ENCODE measurements around the gene AP3D1.

AP3D1 gene

GRCh38 chr19:2126879-2127518 is 24.4 kb downstream of the AP3D1 start:
- no peak for DNase-seq

- DNase-seq: peak in 1 of 4 experiments; percentile 11
These were observed 27.5 kb downstream of the AP3D1 start for GRCh38 chr19:2123682-2124387.

- DNase-seq: no peak
These were observed 28.4 kb downstream of the AP3D1 start for GRCh38 chr19:2122982-2123381.

- no peak for DNase-seq
These were observed 29.1 kb downstream of the AP3D1 start for GRCh38 chr19:2122251-2122650.

GRCh38 chr19:2121416-2122051 is 29.8 kb downstream of the AP3D1 start:
- no peak for DNase-seq

GRCh38 chr19:2120821-2121220 is 30.5 kb downstream of the AP3D1 start:
- no peak for DNase-seq

- no peak for DNase-seq
These were observed 31.2 kb downstream of the AP3D1 start for GRCh38 chr19:2119921-2120785.

GRCh38 chr19:2118438-2118837 is 32.9 kb downstream of the AP3D1 start:
- DNase-seq: no peak

- DNase-seq: no peak
These were observed 34.0 kb downstream of the AP3D1 start for GRCh38 chr19:2117215-2117960.

GRCh38 chr19:2116507-2116906 is 34.9 kb downstream of the AP3D1 start:
- no peak for DNase-seq

- DNase-seq: no peak
These were observed 35.4 kb downstream of the AP3D1 start for GRCh38 chr19:2115911-2116426.

GRCh38 chr19:2115324-2115723 is 36.0 kb downstream of the AP3D1 start:
- DNase-seq: no peak

- DNase-seq: no peak
These were observed 36.5 kb downstream of the AP3D1 start for GRCh38 chr19:2114821-2115220.

GRCh38 chr19:2114218-2114617 is 37.1 kb downstream of the AP3D1 start:
- DNase-seq: no peak

GRCh38 chr19:2113439-2114211 is 37.7 kb downstream of the AP3D1 start:
- no peak for DNase-seq

GRCh38 chr19:2112516-2113320 is 38.6 kb downstream of the AP3D1 start:
- no peak for DNase-seq

- DNase-seq: no peak
These were observed 39.5 kb downstream of the AP3D1 start for GRCh38 chr19:2111886-2112285.

- no peak for DNase-seq
These were observed 39.9 kb downstream of the AP3D1 start for GRCh38 chr19:2111425-2111824.

GRCh38 chr19:2110822-2111221 is 40.5 kb downstream of the AP3D1 start:
- no peak for DNase-seq

- no peak for DNase-seq
These were observed 42.1 kb downstream of the AP3D1 start for GRCh38 chr19:2109046-2109864.
